ENCODE measurements around the gene RSPH1. TPM values are rescaled to one million over a fixed set of nuclear protein-coding genes. Genes with fewer than 3 reads are reported as not detected.

RSPH1 gene
- total RNA-seq, 1 experiment from 2014 or later, result 1.5 TPM

GRCh38 chr21:42521384-42521783, 25.4 kb upstream of the RSPH1 start:
- intact Hi-C loops (cut with micrococcal nuclease), result no loop called here
- CTCF ChIA-PET, result interaction anchor here (1.0 kb wide), 1 partner anchor 72 kb away, joined by 3 read pairs; no protein-coding TSS in a partner anchor
- Histone ChIP-seq H3K4me1 (ENCODE audit: control insufficient read depth in 1 of 2, insufficient read depth in 2 of 2, low read length in 2 of 2) (peaks cover 29 to 32% of the 10 kb centered on the region in 2 experiments), H3K4me3 (replicated peaks in 1 of 2; ENCODE audit: low read depth in 1 of 2, low read length in 2 of 2) (no peak overlapping the region), H3K4me2 (ENCODE audit: low read length) (no peak overlapping the region), H4K20me1 (ENCODE audit: insufficient read depth) (no peaks in the 10 kb centered on the region), H2AFZ (ENCODE audit: low read depth, low read length, poor library complexity, severe bottlenecking) (no peak overlapping the region), H3K27me3 (ENCODE audit: insufficient read depth, low read length) (no peaks in the 10 kb centered on the region), H3K9ac (ENCODE audit: low read length) (no peak overlapping the region), H3K79me2 (ENCODE audit: insufficient read depth, low read length) (no peaks in the 10 kb centered on the region), H3K9me2 (ENCODE audit: insufficient read depth) (no peaks in the 10 kb centered on the region), H3K9me3 (ENCODE audit: control insufficient read depth in 1 of 2, insufficient read depth in 1 of 2, low read depth in 1 of 2, low read length in 2 of 2) (no peaks in the 10 kb centered on the region), H3K36me3 (ENCODE audit: control insufficient read depth in 1 of 2, insufficient read depth in 2 of 2, low read length in 2 of 2) (peaks cover 0 to 7% of the 10 kb centered on the region in 2 experiments; a peak in 2 of 4 replicates), H3K27ac (ENCODE audit: low read depth, low read length) (no peak overlapping the region)
- RAD21 ChIA-PET (ENCODE audit: low non-redundant PET in 1 of 2, low total read pairs in 2 of 2, uncharacterized antibody in 2 of 2, unreplicated experiment in 2 of 2), result no interaction called here
- DNase-seq (ENCODE audit: low read depth, low spot score) (no peak), ATAC-seq (no peak)
- POLR2A ChIA-PET, result no interaction called here
- no peak for TF ChIP-seq JUND (IDR thresholded peaks at IDR 0.05)
- TF ChIP-seq, protein P1, sequence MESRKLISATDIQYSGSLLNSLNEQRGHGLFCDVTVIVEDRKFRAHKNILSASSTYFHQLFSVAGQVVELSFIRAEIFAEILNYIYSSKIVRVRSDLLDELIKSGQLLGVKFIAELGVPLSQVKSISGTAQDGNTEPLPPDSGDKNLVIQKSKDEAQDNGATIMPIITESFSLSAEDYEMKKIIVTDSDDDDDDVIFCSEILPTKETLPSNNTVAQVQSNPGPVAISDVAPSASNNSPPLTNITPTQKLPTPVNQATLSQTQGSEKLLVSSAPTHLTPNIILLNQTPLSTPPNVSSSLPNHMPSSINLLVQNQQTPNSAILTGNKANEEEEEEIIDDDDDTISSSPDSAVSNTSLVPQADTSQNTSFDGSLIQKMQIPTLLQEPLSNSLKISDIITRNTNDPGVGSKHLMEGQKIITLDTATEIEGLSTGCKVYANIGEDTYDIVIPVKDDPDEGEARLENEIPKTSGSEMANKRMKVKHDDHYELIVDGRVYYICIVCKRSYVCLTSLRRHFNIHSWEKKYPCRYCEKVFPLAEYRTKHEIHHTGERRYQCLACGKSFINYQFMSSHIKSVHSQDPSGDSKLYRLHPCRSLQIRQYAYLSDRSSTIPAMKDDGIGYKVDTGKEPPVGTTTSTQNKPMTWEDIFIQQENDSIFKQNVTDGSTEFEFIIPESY (IDR thresholded peaks at IDR 0.05; ENCODE audit: extremely low read depth, insufficient replicate concordance, low read length), result no peak
- TF ChIP-seq ZFX (IDR thresholded peaks at IDR 0.05), result no peak
- no peak for TF ChIP-seq ATF3 (IDR thresholded peaks at IDR 0.05)
- TF ChIP-seq REST (IDR thresholded peaks at IDR 0.05; ENCODE audit: low read depth), result no peak
- TF ChIP-seq EZH2 (IDR thresholded peaks at IDR 0.05), result no peak
- TF ChIP-seq TCF7L2 (IDR thresholded peaks at IDR 0.05; ENCODE audit: borderline replicate concordance, extremely low read depth, insufficient read depth, insufficient read length), result no peak
- TF ChIP-seq SIN3A (IDR thresholded peaks at IDR 0.05; ENCODE audit: low read depth), result no peak
- no peak for TF ChIP-seq CTCF (IDR thresholded peaks at IDR 0.05 in 2 of 3, conservative IDR thresholded peaks at IDR 0.05 in 1 of 3; ENCODE audit: borderline replicate concordance in 1 of 3, insufficient read depth in 1 of 3, low read depth in 2 of 3, low read length in 2 of 3)
- TF ChIP-seq MAX (IDR thresholded peaks at IDR 0.05), result no peak
- TF ChIP-seq FOSL1 (IDR thresholded peaks at IDR 0.05; ENCODE audit: low read depth), result no peak
- BruUV-seq (replicated peaks), result no TSS peak
